GM12878 (cell line): ENCODE measurements around the gene SP100. TPM values are rescaled to one million over a fixed set of nuclear protein-coding genes. Genes with fewer than 3 reads are reported as not detected.

ENCODE experiments used
- ATAC-seq: fragments of 200-7000 bp; cut with Tn5 transposase; 3 replicates; pipeline ENCODE4 v1.9.1; 2020; ENCODE audit warnings: mild to moderate bottlenecking, moderate library complexity
- BruUV-seq: library from RNA; stranded (reverse); fragments of 400-500 nt; replicated peaks from 2 replicates; lab custom pipeline; 2021; lab: Mats Ljungman, UMichigan
- CTCF ChIA-PET: fragments of 300-600 bp; sonication (Branson Sonifier 250); formaldehyde crosslinking; extraction: SDS; loops from one replicate; lab custom pipeline; 2021; ENCODE audit warnings: inconsistent platforms; lab: Yijun Ruan, JAX
- POLR2A ChIA-PET: fragments of 350-600 bp; formaldehyde crosslinking; extraction: SDS; loops from one replicate; lab custom pipeline; 2021; ENCODE audit warnings: inconsistent platforms; lab: Charles Lee
- RAD21 ChIA-PET: fragments of 300-600 bp; sonication (Branson Sonifier 250); formaldehyde crosslinking; loops from one replicate; lab custom pipeline; 2023; ENCODE audit warnings: antibody characterized with exemption; ENCODE audit not compliant: unreplicated experiment; lab: Charles Lee
- SMC1A ChIA-PET: fragments of 300-600 bp; sonication (Branson Sonifier 250); formaldehyde crosslinking; loops from one replicate; lab custom pipeline; 2023; ENCODE audit not compliant: unreplicated experiment, uncharacterized antibody; lab: Charles Lee
- DNase-seq: peaks from one replicate; pipeline ENCODE4 v3.0.0-alpha.2; 2011; ENCODE audit warnings: low read depth, low spot score
- FAIRE-seq: peaks from 3 replicates; lab custom pipeline; 2011; peaks lifted over from hg19 to GRCh38; lab: Jason Lieb, UNC
- H2AFZ ChIP-seq: 2 replicates; pipeline ENCODE4 v1.6.0; 2011; ENCODE audit warnings: low read depth, low read length, control low read depth; ENCODE audit not compliant: control insufficient read depth
- H3K27ac ChIP-seq: 2 replicates; pipeline ENCODE4 v1.5.1; 2011; ENCODE audit warnings: control low read depth; ENCODE audit not compliant: control insufficient read depth, insufficient read depth
- H3K27me3 ChIP-seq, 2 experiments: replicated peaks in 1 of 2; 2 replicates each; pipeline versions ENCODE4 v1.6.0 to v1.6.1; 2011; ENCODE audit warnings: low read length in 1 of 2; ENCODE audit not compliant: control insufficient read depth in 2 of 2, insufficient read depth in 2 of 2
- H3K36me3 ChIP-seq, 2 experiments: 2 replicates each; pipeline ENCODE4 v1.5.1; 2011; ENCODE audit warnings: low read length in 1 of 2; ENCODE audit not compliant: control insufficient read depth in 2 of 2, insufficient read depth in 2 of 2
- H3K4me1 ChIP-seq: 2 replicates; pipeline ENCODE4 v1.6.1; 2011; ENCODE audit warnings: mild to moderate bottlenecking, low read length, moderate library complexity, mixed read lengths; ENCODE audit not compliant: control insufficient read depth, insufficient read depth
- H3K4me2 ChIP-seq: 2 replicates; pipeline ENCODE4 v1.6.0; 2011; ENCODE audit warnings: control low read depth; ENCODE audit not compliant: control insufficient read depth, insufficient read depth
- H3K4me3 ChIP-seq: fragments of 200-600 bp; sonication (generic); 2 replicates; pipeline ENCODE4 v1.5.1; 2016
- H3K79me2 ChIP-seq: 2 replicates; pipeline ENCODE4 v1.6.0; 2011; ENCODE audit warnings: low read length; ENCODE audit not compliant: control insufficient read depth, insufficient read depth
- H3K9ac ChIP-seq: 2 replicates; pipeline ENCODE4 v1.8.0; 2011; ENCODE audit warnings: low read length, control low read depth, mixed read lengths; ENCODE audit not compliant: control insufficient read depth, insufficient read depth
- H3K9me3 ChIP-seq: replicated peaks from 3 replicates; pipeline ENCODE4 v1.5.1; 2011; ENCODE audit warnings: mild to moderate bottlenecking, low read length; ENCODE audit not compliant: control insufficient read depth, insufficient read depth
- H4K20me1 ChIP-seq: 2 replicates; pipeline ENCODE4 v1.6.0; 2011; ENCODE audit not compliant: control insufficient read depth, insufficient read depth
- ATF7 ChIP-seq: fragments of 450-650 bp; IDR thresholded peaks from 2 replicates; pipeline ENCODE4 v1.6.1; 2016; ENCODE audit warnings: low read depth, mild to moderate bottlenecking
- BCLAF1 ChIP-seq: fragments of 450-650 bp; IDR thresholded peaks from 2 replicates; pipeline ENCODE4 v1.6.1; 2017; ENCODE audit warnings: antibody characterized with exemption, mild to moderate bottlenecking, moderate library complexity
- NFIC ChIP-seq: IDR thresholded peaks from 2 replicates; pipeline ENCODE4 v1.6.1; 2012; ENCODE audit warnings: low read depth, mild to moderate bottlenecking, inconsistent platforms, low read length, moderate library complexity
- PML ChIP-seq: IDR thresholded peaks from 2 replicates; pipeline ENCODE4 v1.6.1; 2012; ENCODE audit warnings: low read length, inconsistent platforms
- RAD51 ChIP-seq: fragments of 450-650 bp; IDR thresholded peaks from 2 replicates; pipeline ENCODE4 v1.6.1; 2016; ENCODE audit warnings: moderate library complexity, mild to moderate bottlenecking, inconsistent platforms
- SPI1 ChIP-seq: IDR thresholded peaks from 2 replicates; pipeline ENCODE4 v1.6.1; 2011; ENCODE audit warnings: low read depth, mild to moderate bottlenecking, low read length, moderate library complexity, borderline replicate concordance; ENCODE audit not compliant: insufficient read depth
- TCF12 ChIP-seq: IDR thresholded peaks from 2 replicates; pipeline ENCODE4 v1.6.1; 2011; ENCODE audit warnings: low read depth, mild to moderate bottlenecking, low read length
- WGBS: methylation state at CpG from one replicate; pipeline ENCODE4 v1.1.6; 2016; ENCODE audit warnings: low lambda C conversion rate; ENCODE audit not compliant: insufficient replicate concordance, insufficient coverage; ENCODE audit errors: missing lambda C conversion rate; 5-methylcytosine and 5-hydroxymethylcytosine counted together
- in situ Hi-C: fragments of 300-500 bp; cut with MboI; formaldehyde crosslinking; loops from 9 replicates; pipeline ENCODE4 v1.14.3; 2018; ENCODE audit warnings: mixed read lengths
- intact Hi-C: fragments of 100-400 bp; cut with micrococcal nuclease; formaldehyde crosslinking; loops from one replicate; pipeline ENCODE4 v1.14.2; 2022; ENCODE audit not compliant: unreplicated experiment
- polyA plus RNA-seq, 11 experiments: library from polyadenylated mRNA; depleted of rRNA in 4 of 11; unstranded in 6 of 11; stranded (reverse) in 5 of 11; fragments of >200 nt; fragmentation: Nextera tagmentation in 4 of 11; fragmentation: Illumina TruSeq in 1 of 11; extraction: Ambion mirVana in 4 of 11; extraction: Trizol in 1 of 11; gene quantifications; 1 replicate in 1 of 11; 2 replicates in 10 of 11; pipeline versions ENCODE4 v1.2.1 to v1.2.3, GENCODE V29; 2011 to 2016; ENCODE audit warnings: inconsistent platforms in 2 of 11, missing spikeins in 2 of 11, low read depth in 1 of 11
- total RNA-seq, 4 experiments: library from RNA; depleted of rRNA in 3 of 4; stranded (reverse); fragments of >200 nt in 3 of 4; fragmentation: Illumina TruSeq in 1 of 4; extraction: Trizol in 1 of 4; gene quantifications; 2 replicates each; pipeline versions ENCODE4 v1.2.1 to v1.2.3, GENCODE V29; 2013 to 2021

The SP100 gene
- total and polyA plus RNA-seq, 10 of the 15 experiments (the other 5 are each of a cell fraction or from before 2014, with no cell fraction given) = 109 to 239 (median 180) TPM

DNA sequence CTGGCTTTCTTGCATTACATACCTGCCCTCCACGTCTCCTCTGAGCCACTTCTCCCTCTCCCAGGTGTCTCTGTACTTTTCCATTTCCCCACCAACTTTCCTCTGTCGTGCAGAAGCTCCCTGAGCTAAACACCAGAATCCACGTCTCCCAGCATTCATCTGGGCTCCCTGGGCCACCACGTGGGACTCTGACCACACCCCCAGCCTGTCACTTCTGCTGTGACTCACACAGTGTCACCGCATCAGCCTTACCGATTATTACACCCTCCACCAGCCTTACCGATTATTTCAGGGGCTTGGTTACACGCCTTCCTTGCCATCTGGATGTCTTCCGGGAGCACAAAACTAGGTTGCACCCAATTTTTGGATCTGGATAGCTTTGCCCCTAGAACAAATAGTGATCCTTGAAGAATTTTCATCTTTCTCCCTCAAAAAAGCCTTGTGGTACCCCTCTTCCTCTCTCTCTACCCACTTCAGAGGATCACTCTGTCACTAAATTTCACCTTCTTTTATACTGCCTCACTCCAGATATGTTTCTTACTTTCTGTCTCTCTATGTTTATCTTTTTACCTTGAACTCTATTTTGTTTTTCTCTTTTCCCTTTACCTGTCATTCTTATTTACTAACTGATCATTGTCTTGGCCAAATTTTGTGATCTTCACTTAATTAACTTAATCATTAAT lies 159.8 kb downstream of the SP100 start:
- Histone ChIP-seq H3K4me1 (peaks cover 21% of the 10 kb centered on the region), H4K20me1 (no peaks in the 10 kb centered on the region), H3K9ac (no peak overlapping the region), H2AFZ (no peak overlapping the region), H3K9me3 (peaks cover 13% of the 10 kb centered on the region; the same call in 2 of the 3 replicates)
- TSS peak; percentile 15 for BruUV-seq
- ATAC-seq = no peak
- ChIA-PET POLR2A (no interaction called here), RAD21 (no interaction called here)
- no peak for FAIRE-seq
- no peak for TF ChIP-seq SPI1
- no peak for TF ChIP-seq NFIC
- TF ChIP-seq PML = no peak
- no peak for TF ChIP-seq BCLAF1
- TF ChIP-seq TCF12 = no peak
- TF ChIP-seq RAD51 = no peak
- TF ChIP-seq ATF7 = no peak
- TF ChIP-seq, all 136 proteins: peak for 0
- no peak overlapping the region for H3K4me2 ChIP-seq
- no peak overlapping the region for H3K27ac ChIP-seq
- H3K27me3 ChIP-seq = no peaks in the 10 kb centered on the region
- CTCF ChIA-PET = interaction anchor here (1.0 kb wide), 1 partner anchor 25 kb away, joined by 3 read pairs; no protein-coding TSS in a partner anchor
- 82% methylated on average over 9 of the region's 9 CpGs for WGBS
- no peak for DNase-seq
- in situ Hi-C loops (no loop called here), intact Hi-C loops (no loop called here)
- peaks cover 7 to 11% of the 10 kb centered on the region in 2 experiments for H3K36me3 ChIP-seq
- no peak overlapping the region for H3K4me3 ChIP-seq
- SMC1A ChIA-PET = no interaction called here
- H3K79me2 ChIP-seq = no peaks in the 10 kb centered on the region
